ENCODE measurements around the gene TGM3. TPM values are rescaled to one million over a fixed set of nuclear protein-coding genes. Genes with fewer than 3 reads are reported as not detected.

The TGM3 gene
- total and polyA plus RNA-seq, 9 donors: 0.04 to 0.46 (median 0.15) TPM; not detected in 4

DNA sequence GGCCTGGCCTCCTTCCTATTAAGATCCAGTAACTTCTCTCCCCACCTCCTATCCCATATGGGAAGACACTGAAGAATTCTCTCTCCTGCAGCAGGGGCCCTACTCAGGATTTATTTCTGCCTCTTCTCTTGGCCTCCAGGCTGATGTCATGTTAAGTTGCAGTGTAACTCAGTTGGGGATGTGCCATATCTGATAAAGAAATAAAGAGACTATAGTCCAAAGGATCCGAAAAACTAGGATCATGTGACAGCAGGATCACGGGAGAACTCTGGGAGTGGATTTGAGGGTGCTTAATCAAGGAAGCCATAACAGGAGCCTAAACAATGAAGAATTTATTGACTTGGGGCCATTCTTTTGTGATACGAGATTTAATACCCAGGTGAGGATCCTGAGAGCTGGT is 46.4 kb downstream of the TGM3 start:
- no peaks in the 10 kb centered on the region for H3K9me3 ChIP-seq
- intact Hi-C loops (cut with DNase I): no loop called here
- TF ChIP-seq, protein P1, sequence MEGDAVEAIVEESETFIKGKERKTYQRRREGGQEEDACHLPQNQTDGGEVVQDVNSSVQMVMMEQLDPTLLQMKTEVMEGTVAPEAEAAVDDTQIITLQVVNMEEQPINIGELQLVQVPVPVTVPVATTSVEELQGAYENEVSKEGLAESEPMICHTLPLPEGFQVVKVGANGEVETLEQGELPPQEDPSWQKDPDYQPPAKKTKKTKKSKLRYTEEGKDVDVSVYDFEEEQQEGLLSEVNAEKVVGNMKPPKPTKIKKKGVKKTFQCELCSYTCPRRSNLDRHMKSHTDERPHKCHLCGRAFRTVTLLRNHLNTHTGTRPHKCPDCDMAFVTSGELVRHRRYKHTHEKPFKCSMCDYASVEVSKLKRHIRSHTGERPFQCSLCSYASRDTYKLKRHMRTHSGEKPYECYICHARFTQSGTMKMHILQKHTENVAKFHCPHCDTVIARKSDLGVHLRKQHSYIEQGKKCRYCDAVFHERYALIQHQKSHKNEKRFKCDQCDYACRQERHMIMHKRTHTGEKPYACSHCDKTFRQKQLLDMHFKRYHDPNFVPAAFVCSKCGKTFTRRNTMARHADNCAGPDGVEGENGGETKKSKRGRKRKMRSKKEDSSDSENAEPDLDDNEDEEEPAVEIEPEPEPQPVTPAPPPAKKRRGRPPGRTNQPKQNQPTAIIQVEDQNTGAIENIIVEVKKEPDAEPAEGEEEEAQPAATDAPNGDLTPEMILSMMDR (IDR thresholded peaks at IDR 0.05): no peak
- TF ChIP-seq EP300 (IDR thresholded peaks at IDR 0.05) (no peak), POLR2A (IDR thresholded peaks at IDR 0.05) (no peak)
- 64 to 67% (median 65%) methylated on average over 3 of the region's 3 CpGs for WGBS, 3 donors
- H3K27me3 ChIP-seq: no peaks in the 10 kb centered on the region
- DNase-seq: no peak
- H3K4me3 ChIP-seq: no peak overlapping the region
- no peaks in the 10 kb centered on the region for H3K36me3 ChIP-seq
- H3K4me1 ChIP-seq (ENCODE audit: insufficient read depth): no peaks in the 10 kb centered on the region
- H3K27ac ChIP-seq: no peak overlapping the region

DNA sequence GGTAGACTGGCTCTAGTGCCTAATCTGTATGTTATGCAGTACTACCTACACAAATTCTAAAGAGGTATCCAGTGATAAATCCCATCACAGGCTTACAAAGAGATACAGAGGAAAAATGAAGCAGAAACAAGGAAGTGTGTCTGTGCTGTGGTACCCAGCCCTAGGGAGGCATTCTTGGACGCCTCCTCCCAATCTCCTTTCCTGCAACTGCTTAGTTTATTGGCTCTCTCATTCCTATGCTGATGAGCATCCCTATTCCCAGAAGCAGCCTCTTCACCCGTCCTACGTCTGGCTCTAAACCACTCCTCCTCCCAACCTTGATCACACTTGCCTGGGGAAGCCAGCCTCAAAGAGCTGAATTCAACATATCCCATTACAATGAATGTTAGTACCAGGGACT is 50.4 kb downstream of the TGM3 start:
- intact Hi-C loops (cut with DNase I): no loop called here
- WGBS, 3 donors: 19 to 46% (median 29%) methylated on average over 3 of the region's 3 CpGs

DNA sequence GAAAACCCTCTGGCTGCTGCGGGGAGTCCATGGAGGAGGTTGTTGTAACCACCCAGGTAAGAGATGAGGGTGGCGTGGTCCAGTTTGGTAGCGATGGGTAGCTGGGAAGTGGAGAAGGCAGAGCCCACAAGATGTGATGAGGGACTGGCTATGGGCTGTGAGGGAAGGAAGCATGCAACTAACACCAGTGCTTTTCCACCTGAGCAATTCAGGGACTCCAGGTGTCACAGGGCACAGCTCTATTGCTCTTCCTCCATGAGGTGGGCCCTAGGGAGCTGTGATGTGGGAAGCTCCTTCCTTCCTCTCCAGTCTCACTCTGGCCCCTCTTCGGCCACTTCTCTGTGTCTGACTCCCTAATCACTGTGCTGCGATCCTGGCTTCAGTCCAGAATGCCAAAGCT is 52.5 kb downstream of the TGM3 start:
- no peak for DNase-seq
- no peaks in the 10 kb centered on the region for H3K27me3 ChIP-seq
- intact Hi-C loops (cut with DNase I): no loop called here
- no peak overlapping the region for H3K4me3 ChIP-seq
- H3K9me3 ChIP-seq: no peaks in the 10 kb centered on the region
- H3K27ac ChIP-seq: no peak overlapping the region
- no peaks in the 10 kb centered on the region for H3K4me1 ChIP-seq (ENCODE audit: insufficient read depth)
- TF ChIP-seq POLR2A (IDR thresholded peaks at IDR 0.05) (no peak), EP300 (IDR thresholded peaks at IDR 0.05) (no peak)
- TF ChIP-seq, protein P1 (IDR thresholded peaks at IDR 0.05): no peak
- no peaks in the 10 kb centered on the region for H3K36me3 ChIP-seq
- WGBS, 3 donors: 73 to 78% (median 74%) methylated on average over 5 of the region's 5 CpGs

More for the DNA sequence above, 50.4 kb downstream of the TGM3 start:
- H3K4me1 ChIP-seq (ENCODE audit: insufficient read depth): no peaks in the 10 kb centered on the region
- no peaks in the 10 kb centered on the region for H3K36me3 ChIP-seq
- H3K4me3 ChIP-seq: no peak overlapping the region
- TF ChIP-seq POLR2A (IDR thresholded peaks at IDR 0.05): no peak
- TF ChIP-seq, protein P1 (IDR thresholded peaks at IDR 0.05): no peak
- TF ChIP-seq EP300 (IDR thresholded peaks at IDR 0.05): no peak
- no peaks in the 10 kb centered on the region for H3K9me3 ChIP-seq
- no peak overlapping the region for H3K27ac ChIP-seq
- no peak for DNase-seq
- H3K27me3 ChIP-seq: no peaks in the 10 kb centered on the region

DNA sequence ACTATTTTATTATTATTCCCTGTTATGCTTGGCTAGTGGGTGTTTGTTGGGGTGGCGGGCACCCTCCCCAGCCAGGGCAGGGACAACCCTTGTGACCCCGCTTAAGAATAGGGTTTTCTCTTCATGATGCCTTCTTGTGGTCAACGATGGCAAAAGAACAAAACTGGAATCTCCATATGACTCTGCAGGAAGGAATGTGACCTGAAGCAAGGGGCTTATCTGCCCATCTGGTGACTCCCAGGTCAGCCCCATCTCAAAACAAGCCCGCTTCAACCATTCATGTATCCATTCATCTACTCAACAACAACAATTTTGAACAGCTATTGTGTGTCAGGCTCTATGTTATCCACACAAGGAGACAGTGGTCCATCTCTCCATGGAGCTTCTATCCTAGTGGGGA is 54.0 kb downstream of the TGM3 start:
- H3K4me3 ChIP-seq: no peak overlapping the region
- no peak for DNase-seq
- no peaks in the 10 kb centered on the region for H3K9me3 ChIP-seq
- H3K27me3 ChIP-seq: no peaks in the 10 kb centered on the region
- H3K4me1 ChIP-seq (ENCODE audit: insufficient read depth): no peaks in the 10 kb centered on the region
- 33 to 43% (median 43%) methylated on average over 4 of the region's 4 CpGs for WGBS, 3 donors
- H3K36me3 ChIP-seq: no peaks in the 10 kb centered on the region
- TF ChIP-seq POLR2A (IDR thresholded peaks at IDR 0.05) (no peak), EP300 (IDR thresholded peaks at IDR 0.05) (no peak)
- TF ChIP-seq, protein P1 (IDR thresholded peaks at IDR 0.05): no peak
- no peak overlapping the region for H3K27ac ChIP-seq
- intact Hi-C loops (cut with DNase I): no loop called here
